ENCODE data around the gene MAMDC2.

Gene MAMDC2

GRCh38 chr9:70043689-70044489 is at the start of gene MAMDC2:
MAMDC2 (plus strand) TSS chr9:70043848; CDS start chr9:70044198, 350 bp downstream.
- Histone ChIP-seq H3K36me3 (ENCODE audit: insufficient read depth, insufficient read length, low read length) (peaks cover 15% of the 10 kb centered on the region), H3K27me3 (ENCODE audit: insufficient read depth, insufficient read length) (peaks cover 13% of the 10 kb centered on the region), H3K4me3 (ENCODE audit: insufficient read length, low read depth) (peak within 1 kb of the TSS; percentile 66), H3K9me3 (ENCODE audit: insufficient read depth, low read length) (0 out of 2 replicates have a peak, but pooled peaks cover 2% of the 10 kb centered on the region), H3K9ac (ENCODE audit: insufficient read length, low read depth) (peak within 1 kb of the TSS; percentile 78), H3K4me1 (ENCODE audit: insufficient read depth, insufficient read length) (peaks cover 3% of the 10 kb centered on the region)
- TF ChIP-seq YY1 (IDR thresholded peaks at IDR 0.05; ENCODE audit: insufficient read depth, insufficient read length): no peak
- peak; percentile 43 for DNase-seq (ENCODE audit: low read depth, low spot score)

- H3K4me3 ChIP-seq (ENCODE audit: insufficient read length, low read depth): no peak overlapping the region
- H3K9me3 ChIP-seq (ENCODE audit: insufficient read depth, low read length): no peaks in the 10 kb centered on the region
- DNase-seq (ENCODE audit: low read depth, low spot score): no peak
- H3K27me3 ChIP-seq (ENCODE audit: insufficient read depth, insufficient read length): no peaks in the 10 kb centered on the region
- no peaks in the 10 kb centered on the region for H3K4me1 ChIP-seq (ENCODE audit: insufficient read depth, insufficient read length)
- TF ChIP-seq ZNF274 (IDR thresholded peaks at IDR 0.05; ENCODE audit: low read depth, low read length) (no peak), SUZ12 (IDR thresholded peaks at IDR 0.05; ENCODE audit: extremely low read depth, insufficient read depth, insufficient read length) (no peak), YY1 (IDR thresholded peaks at IDR 0.05; ENCODE audit: insufficient read depth, insufficient read length) (no peak)
- H3K36me3 ChIP-seq (ENCODE audit: insufficient read depth, insufficient read length, low read length): no peaks in the 10 kb centered on the region
- H3K9ac ChIP-seq (ENCODE audit: insufficient read length, low read depth): no peak overlapping the region
These were observed 47.8 kb upstream of the MAMDC2 start for GRCh38 chr9:69995846-69996245.

- TF ChIP-seq YY1 (IDR thresholded peaks at IDR 0.05; ENCODE audit: insufficient read depth, insufficient read length) (no peak), ZNF274 (IDR thresholded peaks at IDR 0.05; ENCODE audit: low read depth, low read length) (no peak), SUZ12 (IDR thresholded peaks at IDR 0.05; ENCODE audit: extremely low read depth, insufficient read depth, insufficient read length) (no peak)
- Histone ChIP-seq H3K4me3 (ENCODE audit: insufficient read length, low read depth) (no peak overlapping the region), H3K27me3 (ENCODE audit: insufficient read depth, insufficient read length) (no peaks in the 10 kb centered on the region), H3K9me3 (ENCODE audit: insufficient read depth, low read length) (no peaks in the 10 kb centered on the region), H3K9ac (ENCODE audit: insufficient read length, low read depth) (no peak overlapping the region), H3K4me1 (ENCODE audit: insufficient read depth, insufficient read length) (no peaks in the 10 kb centered on the region), H3K36me3 (ENCODE audit: insufficient read depth, insufficient read length, low read length) (no peaks in the 10 kb centered on the region)
- no peak for DNase-seq (ENCODE audit: low read depth, low spot score)
These were observed 46.7 kb upstream of the MAMDC2 start for GRCh38 chr9:69996967-69997366.

- DNase-seq (ENCODE audit: low read depth, low spot score): no peak
- H3K9me3 ChIP-seq (ENCODE audit: insufficient read depth, low read length): no peaks in the 10 kb centered on the region
- no peak for TF ChIP-seq YY1 (IDR thresholded peaks at IDR 0.05; ENCODE audit: insufficient read depth, insufficient read length)
- TF ChIP-seq ZNF274 (IDR thresholded peaks at IDR 0.05; ENCODE audit: low read depth, low read length): no peak
- no peak for TF ChIP-seq SUZ12 (IDR thresholded peaks at IDR 0.05; ENCODE audit: extremely low read depth, insufficient read depth, insufficient read length)
- no peak overlapping the region for H3K4me3 ChIP-seq (ENCODE audit: insufficient read length, low read depth)
- H3K4me1 ChIP-seq (ENCODE audit: insufficient read depth, insufficient read length): no peaks in the 10 kb centered on the region
- H3K36me3 ChIP-seq (ENCODE audit: insufficient read depth, insufficient read length, low read length): no peaks in the 10 kb centered on the region
- no peak overlapping the region for H3K9ac ChIP-seq (ENCODE audit: insufficient read length, low read depth)
- H3K27me3 ChIP-seq (ENCODE audit: insufficient read depth, insufficient read length): no peaks in the 10 kb centered on the region
These were observed 46.1 kb upstream of the MAMDC2 start for GRCh38 chr9:69997524-69997923.

GRCh38 chr9:69999315-69999714 is 44.3 kb upstream of the MAMDC2 start:
- H3K36me3 ChIP-seq (ENCODE audit: insufficient read depth, insufficient read length, low read length): no peaks in the 10 kb centered on the region
- H3K9me3 ChIP-seq (ENCODE audit: insufficient read depth, low read length): no peaks in the 10 kb centered on the region
- no peak for DNase-seq (ENCODE audit: low read depth, low spot score)
- H3K4me3 ChIP-seq (ENCODE audit: insufficient read length, low read depth): no peak overlapping the region
- H3K27me3 ChIP-seq (ENCODE audit: insufficient read depth, insufficient read length): no peaks in the 10 kb centered on the region
- H3K9ac ChIP-seq (ENCODE audit: insufficient read length, low read depth): no peak overlapping the region
- no peaks in the 10 kb centered on the region for H3K4me1 ChIP-seq (ENCODE audit: insufficient read depth, insufficient read length)
- TF ChIP-seq YY1 (IDR thresholded peaks at IDR 0.05; ENCODE audit: insufficient read depth, insufficient read length): no peak
- no peak for TF ChIP-seq ZNF274 (IDR thresholded peaks at IDR 0.05; ENCODE audit: low read depth, low read length)
- no peak for TF ChIP-seq SUZ12 (IDR thresholded peaks at IDR 0.05; ENCODE audit: extremely low read depth, insufficient read depth, insufficient read length)

- TF ChIP-seq YY1 (IDR thresholded peaks at IDR 0.05; ENCODE audit: insufficient read depth, insufficient read length) (no peak), ZNF274 (IDR thresholded peaks at IDR 0.05; ENCODE audit: low read depth, low read length) (no peak)
- H3K9me3 ChIP-seq (ENCODE audit: insufficient read depth, low read length): no peaks in the 10 kb centered on the region
- H3K4me3 ChIP-seq (ENCODE audit: insufficient read length, low read depth): no peak overlapping the region
- no peaks in the 10 kb centered on the region for H3K4me1 ChIP-seq (ENCODE audit: insufficient read depth, insufficient read length)
- no peaks in the 10 kb centered on the region for H3K36me3 ChIP-seq (ENCODE audit: insufficient read depth, insufficient read length, low read length)
- no peak for DNase-seq (ENCODE audit: low read depth, low spot score)
- no peak overlapping the region for H3K9ac ChIP-seq (ENCODE audit: insufficient read length, low read depth)
- no peaks in the 10 kb centered on the region for H3K27me3 ChIP-seq (ENCODE audit: insufficient read depth, insufficient read length)
These were observed 43.2 kb upstream of the MAMDC2 start for GRCh38 chr9:70000469-70000868.

GRCh38 chr9:70003901-70004714 is 39.5 kb upstream of the MAMDC2 start:
- Histone ChIP-seq H3K9ac (ENCODE audit: insufficient read length, low read depth) (no peak overlapping the region), H3K4me3 (ENCODE audit: insufficient read length, low read depth) (no peak overlapping the region), H3K4me1 (ENCODE audit: insufficient read depth, insufficient read length) (no peaks in the 10 kb centered on the region), H3K27me3 (ENCODE audit: insufficient read depth, insufficient read length) (no peaks in the 10 kb centered on the region), H3K36me3 (ENCODE audit: insufficient read depth, insufficient read length, low read length) (no peaks in the 10 kb centered on the region), H3K9me3 (ENCODE audit: insufficient read depth, low read length) (no peaks in the 10 kb centered on the region)
- no peak for DNase-seq (ENCODE audit: low read depth, low spot score)
- TF ChIP-seq SUZ12 (IDR thresholded peaks at IDR 0.05; ENCODE audit: extremely low read depth, insufficient read depth, insufficient read length) (no peak), ZNF274 (IDR thresholded peaks at IDR 0.05; ENCODE audit: low read depth, low read length) (no peak), YY1 (IDR thresholded peaks at IDR 0.05; ENCODE audit: insufficient read depth, insufficient read length) (no peak)
